Stimulated activated naive CD8-positive, alpha-beta T cell treated with anti-CD3 and anti-CD28 coated beads, Interleukin-15, Interleukin-2, amounts not matched to agents 100 ng/mL and 50 ng/mL, for 24 hours (primary cell): ENCODE measurements around the gene MAP4K5.

Source experiments
- H3K27ac Mint-ChIP-seq: one replicate; pipeline ENCODE4 v1.8.0; 2021; ENCODE audit warnings: mild to moderate bottlenecking, mixed read lengths
- H3K27me3 Mint-ChIP-seq: one replicate; pipeline ENCODE4 v1.8.0; 2021; ENCODE audit warnings: mixed read lengths
- H3K36me3 Mint-ChIP-seq: one replicate; pipeline ENCODE4 v1.8.0; 2021; ENCODE audit warnings: low read depth, mixed read lengths
- H3K4me1 Mint-ChIP-seq: one replicate; pipeline ENCODE4 v1.8.0; 2021; ENCODE audit warnings: low read depth, mixed read lengths
- H3K4me3 Mint-ChIP-seq: one replicate; pipeline ENCODE4 v1.8.0; 2021; ENCODE audit warnings: mild to moderate bottlenecking, mixed read lengths
- H3K9me3 Mint-ChIP-seq: one replicate; pipeline ENCODE4 v1.8.0; 2021; ENCODE audit warnings: mixed read lengths

Gene MAP4K5

DNA sequence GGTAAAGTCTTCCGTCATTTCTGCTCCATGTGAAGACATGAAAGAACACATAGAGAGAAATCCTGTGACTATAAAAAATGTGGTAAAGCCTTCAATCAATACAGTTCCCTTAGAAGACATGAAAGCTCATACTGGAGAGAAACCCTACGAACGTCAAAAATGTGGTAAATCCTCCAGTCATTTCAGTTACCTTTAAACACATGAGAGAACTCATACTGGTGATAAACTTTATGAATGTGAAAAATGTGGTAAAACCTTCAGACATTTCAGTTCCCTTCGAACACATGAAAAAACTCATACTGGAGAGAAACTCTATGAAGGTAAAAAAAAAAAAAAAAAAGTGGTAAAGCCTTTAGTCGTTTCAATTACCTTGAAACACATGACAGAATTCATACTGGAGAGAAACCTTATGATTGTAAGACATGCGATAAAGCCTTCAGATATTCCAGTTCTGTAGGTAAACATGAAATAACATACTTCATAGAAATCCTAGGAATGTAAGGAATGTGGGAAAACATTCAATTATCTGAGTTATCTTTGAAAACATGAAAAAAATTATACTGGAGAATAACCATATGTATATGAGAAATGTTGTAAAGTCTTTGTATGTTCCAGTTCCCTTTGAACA, 60.4 kb downstream of the MAP4K5 start:
- Mint-ChIP-seq H3K4me3 (no peak overlapping the region), H3K36me3 (peaks cover 86% of the 10 kb centered on the region), H3K27ac (no peak overlapping the region), H3K9me3 (peaks cover 20% of the 10 kb centered on the region), H3K4me1 (no peaks in the 10 kb centered on the region), H3K27me3 (no peaks in the 10 kb centered on the region)

DNA sequence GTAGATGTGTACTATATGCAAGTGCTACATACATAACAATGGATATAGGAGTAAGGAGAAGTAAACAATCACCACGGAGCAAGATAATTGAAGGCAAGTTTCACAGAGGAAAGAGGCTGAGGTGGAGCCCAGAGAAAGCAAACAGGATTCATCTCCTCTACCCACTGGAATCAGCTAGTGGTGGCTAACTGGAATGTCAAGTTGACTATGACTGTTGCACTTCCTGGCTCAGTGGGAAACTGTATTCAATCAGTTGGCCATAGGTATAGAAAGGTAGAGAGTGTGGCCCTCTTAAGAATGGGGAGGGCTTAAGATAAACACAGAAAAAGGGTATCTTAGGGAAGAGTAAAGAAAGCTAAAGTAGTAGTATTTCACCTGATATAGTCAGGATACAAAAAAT, 62.4 kb downstream of the MAP4K5 start:
- H3K9me3 Mint-ChIP-seq = peaks cover 20% of the 10 kb centered on the region
- H3K4me3 Mint-ChIP-seq = no peak overlapping the region
- H3K27me3 Mint-ChIP-seq = no peaks in the 10 kb centered on the region
- no peaks in the 10 kb centered on the region for H3K4me1 Mint-ChIP-seq
- no peak overlapping the region for H3K27ac Mint-ChIP-seq
- peaks cover 83% of the 10 kb centered on the region for H3K36me3 Mint-ChIP-seq

DNA sequence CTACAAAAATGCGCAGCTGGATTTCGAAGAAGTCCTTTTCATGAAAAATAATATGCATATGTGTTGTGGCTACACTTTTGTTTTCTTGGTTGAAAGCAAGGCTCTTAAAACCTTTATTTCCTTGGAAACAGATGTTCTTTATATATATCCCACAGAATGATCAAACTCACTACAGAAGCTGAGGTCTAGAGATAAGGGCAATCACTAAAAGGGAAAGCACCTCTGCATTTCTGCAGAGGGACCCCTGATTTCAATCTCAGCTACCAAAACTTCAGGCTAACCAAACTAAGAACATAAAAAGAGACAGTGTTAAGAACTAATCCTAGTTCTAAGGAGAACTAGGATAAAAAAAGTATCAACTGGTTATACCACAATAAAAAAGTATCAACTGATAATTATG, 70.3 kb downstream of the MAP4K5 start:
- no peaks in the 10 kb centered on the region for H3K27me3 Mint-ChIP-seq
- H3K27ac Mint-ChIP-seq = no peak overlapping the region

DNA sequence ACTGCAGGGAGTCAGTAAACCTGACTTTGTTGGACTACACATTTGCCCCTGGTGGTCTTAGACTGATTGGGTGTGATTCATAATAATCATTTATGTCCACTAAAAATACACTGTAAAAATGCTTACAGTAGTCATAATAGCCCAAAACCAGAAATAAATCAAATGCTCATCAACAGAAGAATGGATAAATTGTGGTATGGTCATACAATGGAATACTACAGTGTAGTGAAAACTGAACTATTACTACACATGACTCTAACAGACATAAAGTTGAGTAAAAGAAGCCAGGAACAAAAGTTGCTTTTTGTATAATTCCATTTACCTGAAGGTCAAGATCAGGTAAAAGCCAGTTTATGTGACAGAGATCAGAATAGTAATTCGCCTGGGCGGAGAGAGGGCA, 78.5 kb downstream of the MAP4K5 start:
- Mint-ChIP-seq H3K4me3 (no peak overlapping the region), H3K4me1 (peaks cover 4% of the 10 kb centered on the region), H3K27ac (no peak overlapping the region), H3K27me3 (no peaks in the 10 kb centered on the region), H3K36me3 (peaks cover 46% of the 10 kb centered on the region), H3K9me3 (no peaks in the 10 kb centered on the region)

More for the DNA sequence above, 70.3 kb downstream of the MAP4K5 start:
- no peaks in the 10 kb centered on the region for H3K9me3 Mint-ChIP-seq
- no peak overlapping the region for H3K4me3 Mint-ChIP-seq
- no peaks in the 10 kb centered on the region for H3K4me1 Mint-ChIP-seq
- peaks cover 23% of the 10 kb centered on the region for H3K36me3 Mint-ChIP-seq

DNA sequence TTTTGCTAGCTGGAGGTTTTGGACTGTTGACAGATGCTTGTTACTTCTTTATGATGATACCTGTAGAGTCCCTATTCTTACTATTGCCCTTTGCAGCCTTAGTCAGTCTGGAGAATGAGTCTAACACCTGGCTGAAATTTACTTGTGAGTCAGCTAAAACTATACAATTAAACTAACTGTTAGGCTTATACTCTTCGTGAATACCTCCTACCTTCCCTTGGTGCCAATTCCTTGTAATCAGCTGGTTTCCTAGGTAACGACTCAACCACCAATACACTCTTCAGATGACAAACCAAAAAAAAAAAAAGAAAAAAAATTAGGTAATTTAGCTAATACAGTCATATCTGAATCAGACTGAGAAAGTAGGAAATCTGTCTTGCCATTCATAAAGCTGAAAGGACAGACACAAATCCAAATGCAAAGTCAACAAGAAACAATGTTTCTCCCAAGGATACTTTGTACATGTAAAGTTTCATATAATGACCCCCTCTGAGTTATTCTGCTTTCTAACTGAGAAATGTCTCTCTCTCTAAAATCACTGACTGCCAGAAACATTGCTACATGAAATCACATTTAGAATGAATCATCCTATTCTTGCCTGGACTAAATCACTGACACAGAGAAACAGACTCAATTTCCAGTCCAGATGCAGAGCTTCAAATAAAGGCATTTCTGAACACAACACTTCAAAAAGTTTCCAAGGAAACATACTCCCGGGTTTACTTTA, 79.2 kb downstream of the MAP4K5 start:
- H3K4me1 Mint-ChIP-seq = peaks cover 4% of the 10 kb centered on the region
- no peaks in the 10 kb centered on the region for H3K27me3 Mint-ChIP-seq
- peaks cover 46% of the 10 kb centered on the region for H3K36me3 Mint-ChIP-seq
- H3K27ac Mint-ChIP-seq = no peak overlapping the region
- H3K9me3 Mint-ChIP-seq = no peaks in the 10 kb centered on the region
- no peak overlapping the region for H3K4me3 Mint-ChIP-seq

DNA sequence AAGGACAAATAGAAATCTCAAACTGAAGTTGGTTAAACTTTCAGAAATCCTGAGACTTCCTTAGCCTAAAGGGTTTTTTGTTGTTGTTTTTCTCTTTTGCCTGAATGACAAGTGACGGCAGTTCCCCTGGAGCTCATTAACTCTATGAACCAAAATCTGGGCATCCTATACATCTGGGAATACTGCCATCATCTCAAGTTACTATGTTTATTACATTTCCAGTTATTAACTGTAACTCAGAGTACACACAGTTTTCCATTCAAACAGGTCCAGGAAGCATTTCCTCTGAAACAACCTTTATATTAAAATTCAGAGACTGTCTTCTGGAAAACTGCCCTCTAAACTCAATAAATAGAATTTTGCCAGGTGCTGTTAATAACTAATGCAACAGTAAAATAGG, 80.1 kb downstream of the MAP4K5 start:
- no peaks in the 10 kb centered on the region for H3K27me3 Mint-ChIP-seq
- no peaks in the 10 kb centered on the region for H3K9me3 Mint-ChIP-seq
- peaks cover 7% of the 10 kb centered on the region for H3K4me1 Mint-ChIP-seq
- H3K27ac Mint-ChIP-seq = no peak overlapping the region
- H3K36me3 Mint-ChIP-seq = peaks cover 51% of the 10 kb centered on the region
- no peak overlapping the region for H3K4me3 Mint-ChIP-seq

DNA sequence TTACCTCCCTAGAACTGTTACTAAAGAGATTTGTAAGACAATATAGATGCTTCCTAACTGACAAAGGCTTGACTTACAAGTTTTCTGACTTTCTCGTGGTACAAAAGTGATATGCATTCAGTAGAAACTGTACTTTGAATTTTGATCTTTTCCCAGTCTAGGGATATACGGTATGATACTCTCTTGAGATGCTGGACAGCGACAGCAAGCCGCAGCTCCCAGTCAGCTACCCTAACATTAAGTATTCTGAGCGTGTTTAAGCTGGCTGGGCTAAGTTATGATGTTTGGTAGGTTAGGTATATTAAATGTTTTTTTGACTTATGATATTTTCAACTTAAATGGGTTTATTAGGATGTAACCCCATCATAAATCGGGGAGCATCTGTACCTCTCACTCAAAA, 80.5 kb downstream of the MAP4K5 start:
- peaks cover 55% of the 10 kb centered on the region for H3K36me3 Mint-ChIP-seq
- no peaks in the 10 kb centered on the region for H3K27me3 Mint-ChIP-seq
- H3K27ac Mint-ChIP-seq = no peak overlapping the region
- peaks cover 7% of the 10 kb centered on the region for H3K4me1 Mint-ChIP-seq
- no peak overlapping the region for H3K4me3 Mint-ChIP-seq
- H3K9me3 Mint-ChIP-seq = no peaks in the 10 kb centered on the region

DNA sequence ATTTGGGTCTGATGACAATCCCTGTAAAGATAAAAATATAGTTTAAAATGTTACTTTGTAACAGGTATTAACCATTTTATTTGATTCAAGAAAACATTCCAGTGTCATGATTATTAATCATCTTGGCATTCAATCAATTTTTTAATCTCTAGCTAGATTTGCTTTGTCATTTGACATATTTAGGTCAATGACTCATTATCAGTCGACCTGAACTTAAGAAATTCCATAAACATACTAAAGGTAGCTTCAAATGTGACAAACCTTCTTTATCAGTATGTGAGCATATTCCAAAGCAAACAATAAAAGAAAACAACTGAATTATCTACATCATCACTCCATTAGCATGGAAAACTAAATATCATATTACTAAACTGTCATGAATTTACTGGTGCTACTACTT, 84.9 kb downstream of the MAP4K5 start:
- Mint-ChIP-seq H3K27me3 (no peaks in the 10 kb centered on the region), H3K4me3 (no peak overlapping the region), H3K9me3 (no peaks in the 10 kb centered on the region), H3K4me1 (peaks cover 4% of the 10 kb centered on the region), H3K36me3 (peaks cover 52% of the 10 kb centered on the region), H3K27ac (no peak overlapping the region)

DNA sequence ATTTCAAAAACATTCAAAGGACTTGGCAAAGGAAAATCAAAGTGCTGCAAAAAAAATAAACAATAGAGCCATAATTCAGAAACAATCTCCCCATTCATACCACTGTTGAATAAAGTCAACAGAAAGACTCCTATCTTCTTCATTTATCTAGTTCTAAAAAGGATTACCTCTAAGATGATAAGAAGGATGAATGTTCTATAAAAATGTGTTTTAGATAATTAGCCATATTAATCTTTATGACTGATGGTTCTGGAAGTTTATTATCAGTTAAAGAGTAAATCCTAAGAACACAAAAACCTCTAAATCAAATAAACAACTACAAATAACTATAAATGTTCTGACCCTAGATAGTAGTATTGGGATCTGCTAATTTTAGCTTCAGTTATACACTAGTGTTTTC, 97.8 kb downstream of the MAP4K5 start:
- H3K4me3 Mint-ChIP-seq = no peak overlapping the region
- no peaks in the 10 kb centered on the region for H3K4me1 Mint-ChIP-seq
- peaks cover 67% of the 10 kb centered on the region for H3K36me3 Mint-ChIP-seq
- H3K27ac Mint-ChIP-seq = no peak overlapping the region
- H3K9me3 Mint-ChIP-seq = peaks cover 6% of the 10 kb centered on the region
- no peaks in the 10 kb centered on the region for H3K27me3 Mint-ChIP-seq

DNA sequence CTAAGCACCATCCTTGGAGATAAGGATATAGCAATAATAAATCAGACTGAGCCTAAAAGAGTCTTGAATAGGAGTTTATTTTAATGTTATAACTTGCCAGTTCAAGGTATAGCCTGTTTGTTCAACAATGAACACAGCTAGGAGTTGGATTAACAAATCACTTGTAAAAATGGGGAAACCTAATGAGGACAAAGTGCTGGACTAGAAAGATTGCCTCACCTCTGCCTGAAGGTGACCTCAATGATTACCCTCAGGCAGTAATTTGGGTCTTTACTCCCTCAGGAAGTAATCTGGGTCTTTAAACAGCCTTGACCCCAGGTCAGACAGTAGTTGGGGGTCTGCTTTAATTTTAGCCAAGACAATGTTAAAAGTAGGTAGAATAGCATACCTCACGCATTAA, 100.2 kb downstream of the MAP4K5 start:
- Mint-ChIP-seq H3K27me3 (no peaks in the 10 kb centered on the region), H3K4me1 (no peaks in the 10 kb centered on the region), H3K36me3 (peaks cover 57% of the 10 kb centered on the region), H3K4me3 (no peak overlapping the region), H3K9me3 (no peaks in the 10 kb centered on the region), H3K27ac (no peak overlapping the region)

DNA sequence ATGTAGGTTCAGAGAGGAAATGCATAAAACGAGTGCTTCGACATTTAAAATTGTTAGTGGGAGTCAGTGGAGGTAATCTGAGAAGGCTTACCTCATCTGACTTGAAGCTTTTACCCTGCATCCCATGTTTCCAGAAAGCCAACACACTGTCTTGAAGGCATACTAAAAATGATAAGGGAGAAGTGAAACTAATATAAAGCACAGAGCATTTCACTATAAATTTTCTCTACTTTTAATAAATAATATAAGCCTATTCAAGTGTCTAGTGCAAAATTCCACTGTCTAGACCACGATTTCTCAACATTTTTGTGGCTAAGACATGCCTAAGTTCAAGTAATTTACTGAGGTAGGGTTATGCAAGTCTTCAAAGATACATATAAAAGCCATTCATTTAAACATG, 106.6 kb downstream of the MAP4K5 start:
- Mint-ChIP-seq H3K4me1 (no peaks in the 10 kb centered on the region), H3K36me3 (peaks cover 39% of the 10 kb centered on the region), H3K27ac (no peak overlapping the region), H3K27me3 (no peaks in the 10 kb centered on the region), H3K9me3 (no peaks in the 10 kb centered on the region), H3K4me3 (no peak overlapping the region)

DNA sequence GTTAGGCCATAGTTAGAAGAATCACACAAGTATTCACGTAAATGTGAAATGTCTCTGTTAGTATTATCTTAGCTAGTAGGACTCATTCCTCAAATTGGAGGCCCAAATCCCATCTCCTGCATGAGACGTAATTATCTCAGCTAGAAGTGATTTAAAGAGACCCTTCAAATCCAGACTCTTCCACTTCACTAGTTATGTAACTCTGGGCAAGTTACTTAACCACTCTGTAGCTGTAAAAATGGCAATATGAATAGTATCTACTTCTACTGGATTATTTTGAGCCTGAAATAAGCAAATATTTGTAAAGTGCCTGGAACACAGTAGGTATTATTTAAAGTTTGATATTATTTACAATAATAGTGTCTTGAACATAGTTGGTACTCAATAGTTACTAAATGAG, 107.3 kb downstream of the MAP4K5 start:
- H3K4me1 Mint-ChIP-seq = no peaks in the 10 kb centered on the region
- H3K27ac Mint-ChIP-seq = no peak overlapping the region
- H3K9me3 Mint-ChIP-seq = no peaks in the 10 kb centered on the region
- H3K4me3 Mint-ChIP-seq = no peak overlapping the region
- H3K27me3 Mint-ChIP-seq = no peaks in the 10 kb centered on the region
- H3K36me3 Mint-ChIP-seq = peaks cover 44% of the 10 kb centered on the region

DNA sequence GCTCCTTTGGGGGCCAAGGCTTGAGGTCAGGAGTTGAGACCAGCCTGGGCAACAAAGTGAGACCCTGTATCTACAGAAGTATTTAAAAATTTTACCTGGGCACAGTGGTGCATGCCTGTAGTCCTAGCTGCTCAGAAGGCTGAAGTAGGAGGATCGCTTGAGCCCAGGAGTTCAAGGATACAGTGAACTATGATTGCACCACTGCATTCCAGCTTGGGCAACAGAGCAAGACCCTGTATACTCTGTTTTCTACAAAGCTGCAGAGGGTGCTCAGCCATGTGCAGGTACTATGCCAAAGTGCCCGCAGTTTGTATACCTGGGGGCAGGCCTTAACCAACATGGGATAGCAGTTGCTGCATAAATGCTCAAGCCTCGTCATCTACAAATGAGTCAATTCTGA, 108.8 kb downstream of the MAP4K5 start:
- Mint-ChIP-seq H3K27me3 (no peaks in the 10 kb centered on the region), H3K9me3 (no peaks in the 10 kb centered on the region), H3K27ac (no peak overlapping the region), H3K36me3 (peaks cover 46% of the 10 kb centered on the region), H3K4me1 (no peaks in the 10 kb centered on the region), H3K4me3 (no peak overlapping the region)

DNA sequence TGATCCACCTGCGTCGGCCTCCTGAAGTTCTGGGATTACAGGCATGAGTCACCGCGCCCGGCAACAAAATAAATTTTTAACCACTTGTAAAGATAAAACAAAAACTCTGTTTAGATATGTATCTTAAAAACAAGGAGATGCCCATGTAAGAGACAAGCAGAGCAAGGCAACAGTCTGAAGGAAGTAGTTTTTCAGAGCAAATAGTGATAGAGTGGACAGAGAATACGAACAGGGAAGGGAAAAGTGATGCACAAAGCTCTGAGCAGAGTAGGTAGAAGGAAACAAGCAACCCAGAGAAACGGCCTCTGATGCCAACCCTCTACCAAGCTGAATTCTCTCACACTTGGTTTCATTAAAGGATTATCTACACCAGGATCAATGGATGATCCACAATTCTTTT, 110.9 kb downstream of the MAP4K5 start:
- H3K4me1 Mint-ChIP-seq = no peaks in the 10 kb centered on the region
- H3K4me3 Mint-ChIP-seq = no peak overlapping the region
- H3K36me3 Mint-ChIP-seq = peaks cover 57% of the 10 kb centered on the region
- H3K9me3 Mint-ChIP-seq = no peaks in the 10 kb centered on the region
- no peaks in the 10 kb centered on the region for H3K27me3 Mint-ChIP-seq
- no peak overlapping the region for H3K27ac Mint-ChIP-seq

DNA sequence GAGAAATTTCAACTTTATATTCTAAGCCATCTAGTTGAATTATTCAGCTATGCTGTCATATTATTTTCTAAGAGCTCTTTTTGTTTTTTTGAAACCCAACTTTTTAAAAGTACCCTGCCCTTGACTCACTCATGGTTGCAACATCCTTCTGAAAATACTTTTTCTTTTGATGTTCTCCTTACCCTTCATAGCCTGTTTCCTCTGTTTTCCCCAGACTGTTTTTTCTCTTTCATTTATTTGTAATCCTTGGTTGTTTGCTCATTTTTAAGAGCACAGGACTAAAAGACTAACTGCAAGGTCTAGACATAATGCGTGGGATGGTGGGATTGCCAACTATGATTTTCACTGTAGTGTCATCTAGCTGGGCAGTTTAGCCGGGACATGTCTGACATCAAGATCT, 114.5 kb downstream of the MAP4K5 start:
- H3K9me3 Mint-ChIP-seq = no peaks in the 10 kb centered on the region
- no peaks in the 10 kb centered on the region for H3K27me3 Mint-ChIP-seq
- no peak overlapping the region for H3K27ac Mint-ChIP-seq
- H3K36me3 Mint-ChIP-seq = peaks cover 60% of the 10 kb centered on the region
- no peaks in the 10 kb centered on the region for H3K4me1 Mint-ChIP-seq
- H3K4me3 Mint-ChIP-seq = no peak overlapping the region

DNA sequence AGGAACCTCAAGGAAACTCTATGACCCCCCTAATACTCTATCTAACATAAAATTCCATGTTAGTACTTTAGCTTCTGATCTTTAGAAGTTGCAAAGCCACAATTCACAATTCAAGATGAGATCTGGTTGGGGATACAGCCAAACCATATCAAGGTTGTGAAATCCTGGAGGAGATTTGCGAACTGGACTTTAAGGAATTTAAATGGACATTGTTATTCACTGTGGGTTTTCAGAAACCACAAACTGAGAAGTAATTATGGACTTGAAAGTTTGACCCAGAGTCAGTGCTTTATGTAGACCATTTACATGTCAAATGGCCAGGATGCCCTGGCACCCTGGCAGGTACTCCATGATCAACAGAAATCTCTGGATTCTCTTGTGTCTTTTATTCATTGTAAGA, 121.4 kb downstream of the MAP4K5 start:
- H3K4me3 Mint-ChIP-seq = no peak overlapping the region
- H3K27ac Mint-ChIP-seq = no peak overlapping the region
- peaks cover 17% of the 10 kb centered on the region for H3K36me3 Mint-ChIP-seq
- H3K27me3 Mint-ChIP-seq = no peaks in the 10 kb centered on the region
- peaks cover 10% of the 10 kb centered on the region for H3K9me3 Mint-ChIP-seq
- H3K4me1 Mint-ChIP-seq = no peaks in the 10 kb centered on the region
